Upper lobe of left lung (tissue), 6 donors: Measurements from ENCODE around the gene HAO1. TPM values are rescaled to one million over a fixed set of nuclear protein-coding genes. Genes with fewer than 3 reads are reported as not detected.

Experiments used
- ATAC-seq, 2 donors: fragments of 200-7000 bp; cut with Tn5 transposase; one replicate each; pipeline ENCODE4 v1.9.1; 2022; ENCODE audit warnings: mild to moderate bottlenecking in 2 of 2, moderate library complexity in 2 of 2; ENCODE audit not compliant: low FRiP score in 2 of 2
- DNase-seq, 2 donors: peaks; one replicate each; pipeline ENCODE4 v3.0.0-alpha.2; 2019 to 2020
- H3K27ac ChIP-seq, 4 donors: fragments of 200-600 bp; sonication (generic); one replicate each; pipeline ENCODE4 v1.5.1; 2016 to 2019
- H3K27me3 ChIP-seq, 4 donors: fragments of 200-600 bp; sonication (generic); one replicate each; pipeline ENCODE4 v1.5.1; 2017 to 2019
- H3K36me3 ChIP-seq, 4 donors: fragments of 200-600 bp; sonication (generic); one replicate each; pipeline ENCODE4 v1.5.1; 2016 to 2019
- H3K4me1 ChIP-seq, 4 donors: fragments of 200-600 bp; sonication (generic); one replicate each; pipeline ENCODE4 v1.5.1; 2018 to 2019
- H3K4me3 ChIP-seq, 4 donors: fragments of 200-600 bp; sonication (generic); one replicate each; pipeline ENCODE4 v1.5.1; 2017 to 2019; ENCODE audit warnings: mild to moderate bottlenecking in 2 of 4, moderate library complexity in 1 of 4
- H3K9me3 ChIP-seq, 4 donors: fragments of 200-600 bp; sonication (generic); one replicate each; pipeline ENCODE4 v1.5.1; 2018 to 2019
- EP300 ChIP-seq, 4 donors: sonication (generic); formaldehyde crosslinking; IDR thresholded peaks; one replicate each; pipeline ENCODE4 v1.5.1; 2017; ENCODE audit warnings: antibody characterized with exemption in 4 of 4, control low read depth in 2 of 4
- POLR2A ChIP-seq, 4 donors: fragments of 450-650 bp; IDR thresholded peaks; one replicate each; pipeline ENCODE4 v1.5.1; 2016 to 2017; ENCODE audit warnings: antibody characterized with exemption in 4 of 4, mild to moderate bottlenecking in 2 of 4
- POLR2AphosphoS5 ChIP-seq, 2 donors: sonication (generic); formaldehyde crosslinking; IDR thresholded peaks; one replicate each; pipeline ENCODE4 v1.5.1; 2017; ENCODE audit warnings: antibody characterized with exemption in 2 of 2
- WGBS, 2 donors: methylation state at CpG; one replicate each; pipeline ENCODE4 v1.1.5; 2017 to 2018; 5-methylcytosine and 5-hydroxymethylcytosine counted together
- total RNA-seq, 6 donors: library from RNA; depleted of rRNA in 4 of 6; stranded (reverse); fragments of >200 nt in 4 of 6; gene quantifications; one replicate each; pipeline versions ENCODE4 v1.1.0 to v1.2.1, GENCODE V29; 2016 to 2021
- TF ChIP-seq, protein P1 (sequence below), 6 experiments: fragments of 450-650 bp in 4 of 6; fragments of 200-600 bp in 2 of 6; sonication (generic) in 2 of 6; IDR thresholded peaks; one replicate each; pipeline ENCODE4 v1.5.1; 2016 to 2019; ENCODE audit warnings: antibody characterized with exemption in 6 of 6
- donor health status: DM: no; HTN: no; CAD: no; lungs with moderate emphysema.
- donor health status: DM: no; HTN: yes; CAD: no; lungs with severe emphysema.

HAO1 gene
- total RNA-seq, 6 donors from 2014 or later: 0.13 TPM; not detected in 5

GRCh38 chr20:7930343-7930742, 9.9 kb downstream of the HAO1 start:
- DNase-seq: no peak
- Histone ChIP-seq H3K4me1 (no peaks in the 10 kb centered on the region), H3K36me3 (no peaks in the 10 kb centered on the region), H3K27me3 (no peaks in the 10 kb centered on the region), H3K9me3 (no peaks in the 10 kb centered on the region), H3K4me3 (no peak overlapping the region), H3K27ac (no peak overlapping the region)
- TF ChIP-seq POLR2A (IDR thresholded peaks at IDR 0.05) (no peak), POLR2AphosphoS5 (IDR thresholded peaks at IDR 0.05) (no peak), EP300 (IDR thresholded peaks at IDR 0.05) (no peak)
- TF ChIP-seq, protein P1, sequence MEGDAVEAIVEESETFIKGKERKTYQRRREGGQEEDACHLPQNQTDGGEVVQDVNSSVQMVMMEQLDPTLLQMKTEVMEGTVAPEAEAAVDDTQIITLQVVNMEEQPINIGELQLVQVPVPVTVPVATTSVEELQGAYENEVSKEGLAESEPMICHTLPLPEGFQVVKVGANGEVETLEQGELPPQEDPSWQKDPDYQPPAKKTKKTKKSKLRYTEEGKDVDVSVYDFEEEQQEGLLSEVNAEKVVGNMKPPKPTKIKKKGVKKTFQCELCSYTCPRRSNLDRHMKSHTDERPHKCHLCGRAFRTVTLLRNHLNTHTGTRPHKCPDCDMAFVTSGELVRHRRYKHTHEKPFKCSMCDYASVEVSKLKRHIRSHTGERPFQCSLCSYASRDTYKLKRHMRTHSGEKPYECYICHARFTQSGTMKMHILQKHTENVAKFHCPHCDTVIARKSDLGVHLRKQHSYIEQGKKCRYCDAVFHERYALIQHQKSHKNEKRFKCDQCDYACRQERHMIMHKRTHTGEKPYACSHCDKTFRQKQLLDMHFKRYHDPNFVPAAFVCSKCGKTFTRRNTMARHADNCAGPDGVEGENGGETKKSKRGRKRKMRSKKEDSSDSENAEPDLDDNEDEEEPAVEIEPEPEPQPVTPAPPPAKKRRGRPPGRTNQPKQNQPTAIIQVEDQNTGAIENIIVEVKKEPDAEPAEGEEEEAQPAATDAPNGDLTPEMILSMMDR (IDR thresholded peaks at IDR 0.05): no peak
- peak in 1 of 2 donors; percentile 45 for ATAC-seq

DNA sequence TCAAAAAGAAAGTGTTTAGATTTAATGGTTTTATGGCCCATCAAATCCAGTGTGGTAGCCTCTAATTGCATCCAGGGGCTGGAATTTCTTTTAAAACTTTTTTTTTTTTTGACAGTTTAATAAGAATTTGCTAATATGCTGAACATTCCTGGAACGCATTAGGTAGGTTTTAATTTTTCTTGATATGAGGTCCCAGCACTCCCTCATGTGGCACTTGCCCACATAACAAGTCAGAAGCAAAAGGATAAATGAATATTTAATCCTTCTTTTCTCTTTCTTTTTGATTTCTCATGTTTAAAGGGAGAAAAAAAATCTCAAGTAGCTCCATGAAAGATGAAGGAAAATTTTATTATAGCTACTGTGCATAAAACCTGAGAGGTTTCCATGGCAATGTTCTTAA, 13.5 kb downstream of the HAO1 start:
- TF ChIP-seq POLR2A (IDR thresholded peaks at IDR 0.05) (no peak), POLR2AphosphoS5 (IDR thresholded peaks at IDR 0.05) (no peak), EP300 (IDR thresholded peaks at IDR 0.05) (no peak)
- TF ChIP-seq, protein P1 (IDR thresholded peaks at IDR 0.05): peak in 3 of 6 experiments; percentile 25 to 33 (median 30)
- Histone ChIP-seq H3K27ac (no peak overlapping the region), H3K36me3 (no peaks in the 10 kb centered on the region), H3K27me3 (no peaks in the 10 kb centered on the region), H3K4me3 (no peak overlapping the region), H3K9me3 (no peaks in the 10 kb centered on the region), H3K4me1 (no peaks in the 10 kb centered on the region)
- DNase-seq (no peak), ATAC-seq (no peak)
- WGBS, 2 donors: 10 to 23% methylated on average over 1 of the region's 1 CpG

DNA sequence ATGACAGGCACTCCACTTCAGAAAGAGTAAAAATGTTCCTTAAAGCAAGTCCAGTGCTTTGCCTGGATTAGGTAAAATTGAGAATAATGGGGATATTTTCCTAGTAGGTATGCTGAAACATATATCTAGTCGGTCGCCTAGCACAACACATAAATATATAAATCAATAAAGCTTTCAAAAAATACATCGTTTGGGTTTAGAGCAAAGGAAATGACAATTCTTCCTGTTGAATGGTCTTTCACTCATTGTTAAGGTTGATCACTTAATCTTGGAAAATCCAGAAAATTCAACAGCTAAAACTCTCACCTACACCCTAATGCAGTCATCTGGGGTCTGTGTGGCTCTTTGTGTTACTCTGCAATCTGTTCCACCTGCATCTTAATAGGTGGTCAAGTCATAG, 13.9 kb downstream of the HAO1 start:
- H3K27ac ChIP-seq: no peak overlapping the region
- H3K4me3 ChIP-seq: no peak overlapping the region
- 50 to 54% methylated on average over 3 of the region's 3 CpGs for WGBS, 2 donors
- DNase-seq (no peak), ATAC-seq (no peak)
- no peaks in the 10 kb centered on the region for H3K27me3 ChIP-seq
- H3K4me1 ChIP-seq: no peaks in the 10 kb centered on the region
- TF ChIP-seq, protein P1 (IDR thresholded peaks at IDR 0.05): no peak
- TF ChIP-seq POLR2AphosphoS5 (IDR thresholded peaks at IDR 0.05) (no peak), POLR2A (IDR thresholded peaks at IDR 0.05) (no peak), EP300 (IDR thresholded peaks at IDR 0.05) (no peak)
- no peaks in the 10 kb centered on the region for H3K36me3 ChIP-seq
- H3K9me3 ChIP-seq: no peaks in the 10 kb centered on the region

DNA sequence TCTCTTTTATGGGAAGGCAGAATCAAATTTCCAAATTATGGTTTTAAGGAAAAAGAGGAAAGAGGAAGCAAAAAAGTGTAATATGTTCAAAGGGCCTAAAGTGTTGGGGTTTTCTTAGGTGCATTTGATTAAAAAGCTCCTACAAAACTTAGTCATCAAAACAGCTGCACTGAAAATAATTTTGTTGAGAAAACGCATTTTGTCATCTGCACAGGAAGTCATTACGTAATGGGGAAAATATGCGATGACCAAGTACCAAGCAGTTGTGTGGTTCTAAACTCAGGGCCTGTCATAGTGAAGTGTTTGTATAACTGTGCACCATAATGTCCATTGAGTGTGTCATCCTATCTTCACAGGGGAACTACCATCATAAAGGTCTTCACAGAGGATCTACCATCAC, 15.6 kb downstream of the HAO1 start:
- Histone ChIP-seq H3K9me3 (no peaks in the 10 kb centered on the region), H3K27ac (no peak overlapping the region), H3K4me1 (no peaks in the 10 kb centered on the region), H3K4me3 (no peak overlapping the region), H3K36me3 (no peaks in the 10 kb centered on the region), H3K27me3 (no peaks in the 10 kb centered on the region)
- ATAC-seq (peak in 1 of 2 donors; percentile 84), DNase-seq (no peak)
- TF ChIP-seq POLR2A (IDR thresholded peaks at IDR 0.05) (no peak), POLR2AphosphoS5 (IDR thresholded peaks at IDR 0.05) (no peak), EP300 (IDR thresholded peaks at IDR 0.05) (no peak)
- TF ChIP-seq, protein P1 (IDR thresholded peaks at IDR 0.05): no peak
- WGBS, 2 donors: 35 to 48% methylated on average over 3 of the region's 3 CpGs

DNA sequence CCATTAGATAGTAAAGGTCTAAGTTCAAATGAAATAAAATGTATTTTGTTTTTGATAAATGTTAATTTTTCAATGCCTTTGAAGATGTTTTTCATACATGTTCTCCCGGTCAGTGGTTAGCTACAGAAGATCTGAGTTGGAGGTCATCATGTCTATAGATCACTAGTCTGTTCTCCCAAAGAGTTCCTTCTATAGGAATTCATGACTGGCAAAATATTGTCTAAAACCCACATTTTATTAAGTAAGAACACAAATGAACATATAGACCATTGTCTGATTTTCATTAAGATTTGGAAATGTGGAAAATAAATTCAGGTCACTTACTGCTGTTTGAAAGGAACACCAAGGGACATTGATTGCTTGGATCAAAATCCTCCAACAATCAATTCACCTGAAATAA, 23.6 kb downstream of the HAO1 start:
- H3K9me3 ChIP-seq: no peaks in the 10 kb centered on the region
- ATAC-seq: no peak
- no peaks in the 10 kb centered on the region for H3K27me3 ChIP-seq
- H3K27ac ChIP-seq: no peak overlapping the region
- H3K4me3 ChIP-seq: no peak overlapping the region
- no peak for TF ChIP-seq POLR2AphosphoS5 (IDR thresholded peaks at IDR 0.05)
- TF ChIP-seq EP300 (IDR thresholded peaks at IDR 0.05): no peak
- TF ChIP-seq, protein P1 (IDR thresholded peaks at IDR 0.05): no peak
- no peak for TF ChIP-seq POLR2A (IDR thresholded peaks at IDR 0.05)
- no peaks in the 10 kb centered on the region for H3K36me3 ChIP-seq
- no peak for DNase-seq
- peaks cover 0 to 4% (median 0%) of the 10 kb centered on the region in 4 donors for H3K4me1 ChIP-seq
- WGBS, 2 donors: 94 to 97% methylated on average over 1 of the region's 1 CpG
